GM13976 (cell line): Measurements from ENCODE around the gene MYO1D.

Source experiments
- DNase-seq: peaks from one replicate; pipeline ENCODE4 v3.0.0; 2012; ENCODE audit warnings: low spot score
- in situ Hi-C: fragments of 300-500 bp; cut with MboI; formaldehyde crosslinking; loops from one replicate; pipeline ENCODE4 v1.12.0; 2022; ENCODE audit warnings: low sequenced_read_pairs, mixed read lengths, inconsistent platforms; ENCODE audit not compliant: unreplicated experiment
- TF ChIP-seq, protein P1 (sequence below): IDR thresholded peaks from 2 replicates; pipeline ENCODE4 v1.5.1; 2012; ENCODE audit warnings: borderline replicate concordance, mild to moderate bottlenecking; ENCODE audit not compliant: insufficient read depth; ENCODE audit errors: extremely low read depth, missing control alignments, control extremely low read depth

MYO1D gene

DNA sequence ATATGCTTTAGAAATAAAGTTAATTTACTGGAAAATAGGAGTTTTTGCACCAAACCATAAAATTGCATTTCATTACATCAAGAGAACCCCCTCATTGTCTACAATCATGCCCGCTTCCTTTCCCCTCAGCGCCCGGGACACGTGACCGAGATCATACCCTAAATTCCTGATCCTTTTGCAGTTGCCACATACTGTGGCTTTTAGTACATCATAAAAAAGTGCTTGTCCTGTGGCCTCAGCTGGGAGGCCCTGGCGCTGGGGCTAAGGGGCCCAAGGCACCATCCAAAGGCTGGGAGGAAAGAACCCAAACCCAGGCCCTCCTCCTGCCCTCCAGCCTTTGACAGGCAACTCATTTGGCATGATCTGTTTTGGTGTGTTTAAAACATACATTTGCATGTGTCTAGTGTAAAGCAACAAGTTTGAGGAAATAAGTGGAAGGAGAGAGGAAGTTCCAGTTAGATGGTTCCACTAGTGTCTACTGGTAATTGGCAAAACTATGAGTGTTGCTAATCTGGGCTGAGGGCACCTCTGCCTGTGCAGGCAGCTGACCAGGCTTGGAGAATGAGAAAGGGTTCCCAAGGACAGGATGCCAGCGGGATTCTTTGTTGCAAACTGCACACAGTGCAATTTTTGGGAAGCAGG, 384.2 kb downstream of the MYO1D start:
- TF ChIP-seq, protein P1, sequence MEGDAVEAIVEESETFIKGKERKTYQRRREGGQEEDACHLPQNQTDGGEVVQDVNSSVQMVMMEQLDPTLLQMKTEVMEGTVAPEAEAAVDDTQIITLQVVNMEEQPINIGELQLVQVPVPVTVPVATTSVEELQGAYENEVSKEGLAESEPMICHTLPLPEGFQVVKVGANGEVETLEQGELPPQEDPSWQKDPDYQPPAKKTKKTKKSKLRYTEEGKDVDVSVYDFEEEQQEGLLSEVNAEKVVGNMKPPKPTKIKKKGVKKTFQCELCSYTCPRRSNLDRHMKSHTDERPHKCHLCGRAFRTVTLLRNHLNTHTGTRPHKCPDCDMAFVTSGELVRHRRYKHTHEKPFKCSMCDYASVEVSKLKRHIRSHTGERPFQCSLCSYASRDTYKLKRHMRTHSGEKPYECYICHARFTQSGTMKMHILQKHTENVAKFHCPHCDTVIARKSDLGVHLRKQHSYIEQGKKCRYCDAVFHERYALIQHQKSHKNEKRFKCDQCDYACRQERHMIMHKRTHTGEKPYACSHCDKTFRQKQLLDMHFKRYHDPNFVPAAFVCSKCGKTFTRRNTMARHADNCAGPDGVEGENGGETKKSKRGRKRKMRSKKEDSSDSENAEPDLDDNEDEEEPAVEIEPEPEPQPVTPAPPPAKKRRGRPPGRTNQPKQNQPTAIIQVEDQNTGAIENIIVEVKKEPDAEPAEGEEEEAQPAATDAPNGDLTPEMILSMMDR = no peak
- DNase-seq = peak; percentile 38
- in situ Hi-C loops = no loop called here

DNA sequence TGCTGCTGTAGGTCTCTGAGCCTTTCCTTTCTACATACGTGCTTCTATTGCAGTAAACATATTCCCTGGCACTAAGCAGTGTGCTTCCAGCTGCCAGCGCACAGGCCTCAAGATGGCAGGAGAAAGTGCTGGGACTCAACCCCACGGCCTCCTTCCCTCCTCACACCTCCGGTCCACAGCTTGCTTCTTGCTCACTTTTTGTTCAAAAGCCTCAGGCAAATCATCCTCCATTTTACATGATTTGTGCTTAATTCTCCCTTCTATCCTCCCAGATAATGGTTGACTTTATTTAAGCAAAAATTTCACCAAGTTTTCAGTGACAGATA, 384.7 kb downstream of the MYO1D start:
- no peak for DNase-seq
- in situ Hi-C loops = no loop called here
- TF ChIP-seq, protein P1 = no peak

DNA sequence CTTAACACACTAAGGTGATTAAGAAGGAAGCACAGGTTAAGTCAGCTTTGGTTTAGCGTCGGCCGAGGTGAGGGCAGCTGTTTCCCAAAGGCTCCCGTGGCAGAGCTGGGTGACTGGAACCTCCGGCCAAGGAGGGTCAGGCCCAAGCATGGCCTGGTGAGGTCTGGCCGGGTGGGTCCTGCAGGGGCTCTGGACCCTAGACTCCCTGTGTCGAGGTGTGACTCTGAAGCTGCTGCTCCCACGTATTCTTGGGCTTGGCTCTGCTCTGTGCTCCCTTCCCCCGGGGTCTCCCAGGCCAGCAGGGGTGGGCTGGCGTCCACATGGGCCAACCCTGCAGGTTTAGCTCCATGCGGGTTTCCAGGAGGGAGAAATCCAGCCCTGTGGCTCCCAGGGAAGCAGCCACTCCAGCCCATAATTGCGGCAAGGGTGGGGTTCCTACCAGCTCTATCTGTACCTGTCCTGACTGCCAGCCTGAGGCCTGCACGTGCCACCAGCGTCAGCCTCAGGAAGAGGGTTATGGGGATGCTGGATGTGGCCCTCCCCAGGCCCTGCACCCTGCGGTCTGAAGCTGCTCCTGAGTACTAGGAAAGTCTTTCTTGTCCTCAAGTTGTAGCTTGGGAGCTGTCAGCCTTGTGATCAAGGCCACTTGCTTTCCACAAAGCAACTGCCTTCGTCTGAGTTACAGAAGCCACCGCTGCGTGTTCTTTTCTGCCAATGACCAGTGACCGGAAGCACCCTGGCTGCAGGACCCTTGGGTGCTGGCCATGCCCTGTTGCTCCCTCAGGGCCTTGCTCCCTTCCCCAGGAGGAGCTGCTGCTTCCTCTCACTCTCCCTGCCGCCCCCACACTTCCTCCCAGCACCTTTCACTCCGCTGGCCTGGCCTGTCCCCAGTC, 385.3 kb downstream of the MYO1D start:
- peak; percentile 74 for DNase-seq
- in situ Hi-C loops = no loop called here
- TF ChIP-seq, protein P1 = no peak

DNA sequence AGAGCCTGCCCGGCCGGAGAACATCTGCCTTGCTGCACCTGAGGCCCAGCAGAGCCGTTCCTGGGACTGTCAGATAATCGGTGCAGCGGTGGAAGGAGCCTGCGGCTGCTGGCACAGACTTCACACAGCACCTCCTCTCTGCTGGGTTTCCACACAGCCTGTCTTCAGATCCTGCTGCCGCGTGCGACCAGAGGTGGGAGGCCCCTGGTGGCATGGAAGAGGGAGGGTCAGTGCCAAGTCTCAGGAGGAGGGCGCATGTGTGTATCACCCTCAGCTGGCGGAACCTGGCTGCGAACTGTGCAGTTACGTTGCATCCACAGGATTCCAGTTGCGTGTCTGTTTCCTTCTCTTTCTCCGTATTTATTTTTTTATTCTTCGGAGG, 386.8 kb downstream of the MYO1D start:
- DNase-seq = peak; percentile 40
- in situ Hi-C loops = no loop called here
- TF ChIP-seq, protein P1 = no peak

DNA sequence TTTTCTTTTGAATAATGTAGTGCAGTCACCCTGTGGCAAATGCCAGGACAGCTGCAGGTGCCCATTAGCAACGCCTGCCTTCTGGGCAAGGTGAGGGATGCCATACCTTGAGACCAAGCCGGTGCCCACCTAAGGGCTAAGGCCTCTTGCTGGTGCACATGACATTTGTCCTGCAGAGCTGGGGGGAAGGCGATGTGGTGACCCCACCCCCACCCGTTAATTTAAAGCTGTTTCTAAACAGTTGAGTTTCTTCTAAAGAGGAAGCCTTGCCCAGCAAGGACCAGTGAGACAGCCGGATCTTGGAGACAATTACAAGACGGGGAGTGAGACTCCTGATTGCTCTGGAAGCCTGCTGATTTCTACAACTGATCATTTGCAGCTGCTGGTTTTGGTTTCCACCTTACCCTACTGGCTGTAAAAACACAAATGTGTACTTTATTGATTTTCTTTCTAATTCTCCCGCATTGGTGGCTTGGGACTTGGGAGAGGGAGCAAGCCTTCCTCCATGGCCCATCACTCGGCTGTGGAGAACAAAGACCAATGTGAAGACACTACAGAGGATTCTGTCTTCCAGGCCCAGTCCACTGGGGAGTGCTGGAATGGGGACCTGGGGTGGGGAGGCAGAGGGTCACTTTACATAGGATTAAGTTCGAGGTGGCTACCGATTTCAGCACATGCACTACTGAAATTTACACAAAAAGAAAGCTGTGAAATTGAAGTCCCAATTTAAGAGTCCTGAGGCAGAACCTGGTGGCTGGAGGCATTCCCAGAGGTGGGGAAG, 387.4 kb downstream of the MYO1D start:
- TF ChIP-seq, protein P1 = no peak
- DNase-seq = peak; percentile 57
- in situ Hi-C loops = loop anchor here (10.0 kb wide), 1 partner anchor 275 kb away; no protein-coding TSS in a partner anchor

DNA sequence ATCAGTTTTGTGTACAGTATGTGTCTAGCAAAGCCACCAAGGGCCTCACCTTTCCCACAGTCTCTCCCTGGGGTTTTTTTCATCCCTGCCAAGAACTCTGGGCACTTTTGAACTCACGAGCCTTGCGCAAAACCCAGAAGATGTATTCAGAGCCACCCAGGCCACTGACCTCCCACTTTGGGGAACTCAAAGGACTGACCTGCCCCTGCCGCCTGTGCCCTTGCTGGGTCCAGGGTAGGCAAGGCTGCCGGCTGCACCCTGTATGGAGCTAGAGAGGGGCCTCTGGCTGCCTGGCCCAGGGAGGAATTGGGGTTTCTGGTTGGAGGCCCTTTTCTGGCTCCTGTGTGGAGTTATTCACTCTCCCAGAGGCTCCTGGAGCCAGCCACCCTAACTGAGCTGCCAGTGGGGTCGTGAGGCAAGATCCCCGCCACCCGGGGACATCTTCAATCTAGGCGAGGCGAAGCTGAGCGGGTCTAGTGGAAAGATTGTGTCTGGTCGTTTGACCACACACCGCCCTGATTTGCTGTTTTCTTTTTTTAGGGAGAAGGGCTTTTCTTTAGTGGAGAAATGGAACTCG, 388.2 kb downstream of the MYO1D start:
- DNase-seq = no peak
- in situ Hi-C loops = loop anchor here (10.0 kb wide), 1 partner anchor 276 kb away; no protein-coding TSS in a partner anchor
- TF ChIP-seq, protein P1 = no peak
